ENCODE results near the gene PPP1R15A.
"Not testable (repeated sequence)": the region's sequence is repeated elsewhere in the genome, so short reads cannot be mapped to it uniquely, and the experiment has no call there.

Gene PPP1R15A

DNA sequence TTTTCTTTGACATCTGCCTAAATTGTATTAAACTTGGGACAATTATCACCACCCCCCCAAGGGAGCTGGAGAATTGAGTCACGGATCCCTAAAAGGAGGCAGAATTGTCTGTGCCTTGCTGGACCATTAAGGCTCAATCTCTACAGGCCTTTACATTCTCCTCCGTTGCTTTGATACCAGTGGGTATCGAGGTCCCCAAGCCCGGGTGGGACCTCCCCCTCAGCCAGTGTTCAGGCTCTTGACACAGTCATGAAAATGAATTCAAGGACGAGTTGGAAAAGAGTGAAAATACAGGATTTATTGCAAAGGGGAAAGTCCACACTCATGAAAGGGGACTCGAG is 5.6 kb downstream of the PPP1R15A start:
- Histone ChIP-seq H3K9me2 (ENCODE audit: low read depth, low read length) (no peaks in the 10 kb centered on the region), H3K4me3 (ENCODE audit: low read depth, low read length, poor library complexity, severe bottlenecking) (no peak overlapping the region), H3F3A (ENCODE audit: insufficient read depth, low read length) (no peaks in the 10 kb centered on the region), H3K27me3 (ENCODE audit: insufficient read depth, low read length) (no peaks in the 10 kb centered on the region), H2AFZ (ENCODE audit: low read length) (no peak overlapping the region), H3K27ac (ENCODE audit: low read depth, low read length, poor library complexity, severe bottlenecking) (no peak overlapping the region), H3K4me2 (ENCODE audit: low read length) (no peak overlapping the region), H3K36me3 (ENCODE audit: insufficient read depth, low read length) (peaks cover 6% of the 10 kb centered on the region), H3K9me3 (ENCODE audit: low read length) (peaks cover 4% of the 10 kb centered on the region; the same call in 1 of the 2 replicates), H3K4me1 (ENCODE audit: insufficient read depth, low read length, severe bottlenecking) (peaks cover 31% of the 10 kb centered on the region), H4K20me1 (ENCODE audit: insufficient read depth, low read length) (no peaks in the 10 kb centered on the region), H3K79me2 (ENCODE audit: insufficient read depth, low read length) (no peaks in the 10 kb centered on the region), H3K9ac (ENCODE audit: low read length) (no peak overlapping the region)
- TF ChIP-seq EZH2 (IDR thresholded peaks at IDR 0.05; ENCODE audit: borderline replicate concordance, low read length) = no peak
- TF ChIP-seq, protein P1, sequence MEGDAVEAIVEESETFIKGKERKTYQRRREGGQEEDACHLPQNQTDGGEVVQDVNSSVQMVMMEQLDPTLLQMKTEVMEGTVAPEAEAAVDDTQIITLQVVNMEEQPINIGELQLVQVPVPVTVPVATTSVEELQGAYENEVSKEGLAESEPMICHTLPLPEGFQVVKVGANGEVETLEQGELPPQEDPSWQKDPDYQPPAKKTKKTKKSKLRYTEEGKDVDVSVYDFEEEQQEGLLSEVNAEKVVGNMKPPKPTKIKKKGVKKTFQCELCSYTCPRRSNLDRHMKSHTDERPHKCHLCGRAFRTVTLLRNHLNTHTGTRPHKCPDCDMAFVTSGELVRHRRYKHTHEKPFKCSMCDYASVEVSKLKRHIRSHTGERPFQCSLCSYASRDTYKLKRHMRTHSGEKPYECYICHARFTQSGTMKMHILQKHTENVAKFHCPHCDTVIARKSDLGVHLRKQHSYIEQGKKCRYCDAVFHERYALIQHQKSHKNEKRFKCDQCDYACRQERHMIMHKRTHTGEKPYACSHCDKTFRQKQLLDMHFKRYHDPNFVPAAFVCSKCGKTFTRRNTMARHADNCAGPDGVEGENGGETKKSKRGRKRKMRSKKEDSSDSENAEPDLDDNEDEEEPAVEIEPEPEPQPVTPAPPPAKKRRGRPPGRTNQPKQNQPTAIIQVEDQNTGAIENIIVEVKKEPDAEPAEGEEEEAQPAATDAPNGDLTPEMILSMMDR (IDR thresholded peaks at IDR 0.05; ENCODE audit: low read length) = no peak

DNA sequence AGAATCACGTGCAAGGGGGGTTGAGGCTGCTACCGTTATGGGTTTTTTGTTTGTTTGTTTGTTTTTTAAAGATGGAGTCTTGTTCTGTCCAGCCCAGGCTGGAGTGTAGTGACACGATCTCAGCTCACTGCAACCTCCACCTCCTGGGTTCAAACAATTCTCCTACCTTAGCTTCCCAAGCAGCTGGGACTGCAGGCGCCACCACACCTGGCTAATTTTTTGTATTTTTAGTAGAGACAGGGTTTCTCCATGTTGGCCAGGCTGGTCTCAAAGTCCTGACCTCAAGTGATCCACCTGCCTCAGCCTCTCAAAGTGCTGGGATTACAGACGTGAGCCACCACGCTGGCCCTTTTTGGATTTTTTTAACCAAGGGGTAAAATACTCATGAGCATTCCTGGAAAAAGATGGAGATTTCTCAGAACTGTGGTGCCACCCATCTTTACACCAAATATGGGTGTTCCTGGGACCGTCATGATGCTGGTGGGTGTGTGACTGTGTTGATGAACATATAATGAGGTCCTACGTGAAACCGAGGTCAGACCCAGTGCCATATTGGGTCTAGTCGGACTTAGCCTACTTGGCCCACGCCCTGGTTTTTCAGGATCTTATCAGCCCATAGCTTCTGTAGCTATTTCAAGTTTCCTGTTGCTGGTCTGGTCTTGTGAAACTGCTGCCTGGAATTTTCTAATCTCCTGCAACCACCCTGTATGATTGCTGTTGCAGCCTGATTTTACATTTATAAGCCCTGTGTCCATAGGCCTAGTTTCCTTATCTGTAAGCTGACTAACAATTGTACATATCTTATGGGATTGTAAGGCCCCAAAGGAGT is 6.2 kb downstream of the PPP1R15A start:
- Histone ChIP-seq H3K4me2 (ENCODE audit: low read length) (no peak overlapping the region), H3K27me3 (ENCODE audit: insufficient read depth, low read length) (no peaks in the 10 kb centered on the region), H3K36me3 (ENCODE audit: insufficient read depth, low read length) (peaks cover 6% of the 10 kb centered on the region), H2AFZ (ENCODE audit: low read length) (no peak overlapping the region), H3K9me3 (ENCODE audit: low read length) (peaks cover 4% of the 10 kb centered on the region; the same call in 1 of the 2 replicates), H3K27ac (ENCODE audit: low read depth, low read length, poor library complexity, severe bottlenecking) (no peak overlapping the region), H3F3A (ENCODE audit: insufficient read depth, low read length) (no peaks in the 10 kb centered on the region), H3K4me1 (ENCODE audit: insufficient read depth, low read length, severe bottlenecking) (peaks cover 25% of the 10 kb centered on the region), H3K9me2 (ENCODE audit: low read depth, low read length) (no peaks in the 10 kb centered on the region), H3K9ac (ENCODE audit: low read length) (no peak overlapping the region), H3K79me2 (ENCODE audit: insufficient read depth, low read length) (no peaks in the 10 kb centered on the region), H3K4me3 (ENCODE audit: low read depth, low read length, poor library complexity, severe bottlenecking) (no peak overlapping the region), H4K20me1 (ENCODE audit: insufficient read depth, low read length) (no peaks in the 10 kb centered on the region)
- TF ChIP-seq, protein P1 (IDR thresholded peaks at IDR 0.05; ENCODE audit: low read length) = no peak
- TF ChIP-seq EZH2 (IDR thresholded peaks at IDR 0.05; ENCODE audit: borderline replicate concordance, low read length) = no peak

DNA sequence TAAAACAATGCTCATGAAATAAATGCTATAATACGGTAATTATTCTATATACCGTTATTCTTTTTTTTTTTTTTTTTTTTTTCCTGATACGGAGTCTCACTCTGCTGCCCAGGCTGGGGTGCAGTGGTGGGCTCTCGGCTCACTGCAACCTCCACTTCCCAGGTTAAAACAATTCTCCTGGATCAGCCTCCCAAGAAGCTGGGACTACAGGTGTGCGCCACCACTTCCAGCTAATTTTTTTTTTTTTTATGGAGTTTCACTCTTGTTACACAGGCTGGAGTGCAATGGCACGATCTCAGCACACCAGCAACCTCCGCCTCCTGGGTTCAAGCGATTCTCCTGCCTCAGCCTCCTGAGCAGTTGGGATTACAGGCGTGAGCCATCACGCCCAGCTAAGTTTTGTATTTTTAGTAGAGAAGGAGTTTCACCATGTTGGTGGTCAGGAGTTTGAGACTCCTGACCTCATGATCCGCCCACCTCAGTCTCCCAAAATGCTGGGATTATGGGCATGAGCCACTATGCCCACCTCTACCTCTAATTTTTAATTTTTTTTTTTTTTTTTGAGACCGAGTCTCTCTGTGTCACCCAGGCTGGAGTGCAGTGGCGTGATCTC is 6.9 kb downstream of the PPP1R15A start:
- H4K20me1 ChIP-seq (ENCODE audit: insufficient read depth, low read length) = no peaks in the 10 kb centered on the region
- no peak overlapping the region for H3K4me3 ChIP-seq (ENCODE audit: low read depth, low read length, poor library complexity, severe bottlenecking)
- H3K79me2 ChIP-seq (ENCODE audit: insufficient read depth, low read length) = no peaks in the 10 kb centered on the region
- H3K4me1 ChIP-seq (ENCODE audit: insufficient read depth, low read length, severe bottlenecking) = peaks cover 21% of the 10 kb centered on the region
- no peak overlapping the region for H3K4me2 ChIP-seq (ENCODE audit: low read length)
- H3K9ac ChIP-seq (ENCODE audit: low read length) = no peak overlapping the region
- H3K36me3 ChIP-seq (ENCODE audit: insufficient read depth, low read length) = peaks cover under 1% of the 10 kb centered on the region
- no peak overlapping the region for H2AFZ ChIP-seq (ENCODE audit: low read length)
- no peaks in the 10 kb centered on the region for H3K9me2 ChIP-seq (ENCODE audit: low read depth, low read length)
- no peaks in the 10 kb centered on the region for H3F3A ChIP-seq (ENCODE audit: insufficient read depth, low read length)
- H3K27ac ChIP-seq (ENCODE audit: low read depth, low read length, poor library complexity, severe bottlenecking) = no peak overlapping the region
- TF ChIP-seq, protein P1 (IDR thresholded peaks at IDR 0.05; ENCODE audit: low read length) = no peak
- TF ChIP-seq EZH2 (IDR thresholded peaks at IDR 0.05; ENCODE audit: borderline replicate concordance, low read length) = no peak
- H3K9me3 ChIP-seq (ENCODE audit: low read length) = peaks cover 4% of the 10 kb centered on the region; the same call in 1 of the 2 replicates
- H3K27me3 ChIP-seq (ENCODE audit: insufficient read depth, low read length) = no peaks in the 10 kb centered on the region

DNA sequence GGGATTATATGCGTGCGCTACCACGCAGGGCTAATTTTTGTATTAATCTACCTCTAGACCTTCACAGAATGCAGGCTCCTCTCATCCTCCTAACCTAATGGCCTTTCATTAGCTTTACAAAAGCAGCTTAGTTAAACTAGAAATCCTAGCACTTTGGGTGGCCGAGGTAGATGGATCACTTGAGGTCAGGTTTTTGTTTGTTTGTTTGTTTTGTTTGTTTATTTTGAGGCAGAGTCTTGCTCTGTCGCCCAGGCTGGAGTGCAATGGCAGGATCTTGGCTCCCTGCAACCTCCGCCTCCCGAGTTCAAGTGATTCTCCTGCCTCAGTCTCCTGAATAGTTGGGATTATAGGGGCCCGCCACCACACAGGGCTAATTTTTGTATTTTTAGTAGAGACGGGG is 7.5 kb downstream of the PPP1R15A start:
- H3K79me2 ChIP-seq (ENCODE audit: insufficient read depth, low read length); H3K27me3 ChIP-seq (ENCODE audit: insufficient read depth, low read length); H3K9ac ChIP-seq (ENCODE audit: low read length); H3K4me2 ChIP-seq (ENCODE audit: low read length); H3K36me3 ChIP-seq (ENCODE audit: insufficient read depth, low read length); H3K9me2 ChIP-seq (ENCODE audit: low read depth, low read length); H4K20me1 ChIP-seq (ENCODE audit: insufficient read depth, low read length); H3K9me3 ChIP-seq (ENCODE audit: low read length); H3K4me3 ChIP-seq (ENCODE audit: low read depth, low read length, poor library complexity, severe bottlenecking); H2AFZ ChIP-seq (ENCODE audit: low read length); H3F3A ChIP-seq (ENCODE audit: insufficient read depth, low read length); H3K27ac ChIP-seq (ENCODE audit: low read depth, low read length, poor library complexity, severe bottlenecking): not testable (repeated sequence)
- H3K4me1 ChIP-seq (ENCODE audit: insufficient read depth, low read length, severe bottlenecking) = peaks cover 15% of the 10 kb centered on the region
